SU-DHL-6 (cell line): ENCODE data around the gene EIF6.

ENCODE experiments used
- H2AFZ ChIP-seq: fragments of 200-600 bp; sonication (generic); 2 replicates; pipeline ENCODE4 v1.6.1; 2014; ENCODE audit warnings: low read depth, mild to moderate bottlenecking, moderate library complexity, mixed read lengths, antibody characterized with exemption, low read length; ENCODE audit not compliant: severe bottlenecking
- H3F3A ChIP-seq: fragments of 200-600 bp; shearing (Covaris generic); 2 replicates; pipeline ENCODE4 v1.6.0; 2016; ENCODE audit warnings: antibody characterized with exemption, mild to moderate bottlenecking; ENCODE audit not compliant: insufficient read depth
- H3K27ac ChIP-seq: fragments of 200-600 bp; sonication (generic); 2 replicates; pipeline ENCODE4 v1.5.1; 2016; ENCODE audit warnings: low read depth, mild to moderate bottlenecking, low read length, moderate library complexity, mixed read lengths
- H3K27me3 ChIP-seq: fragments of 200-600 bp; sonication (generic), shearing (Covaris generic); 2 replicates; pipeline ENCODE4 v1.6.0; 2014; ENCODE audit warnings: mild to moderate bottlenecking, low read length
- H3K36me3 ChIP-seq: fragments of 200-600 bp; sonication (generic); 2 replicates; pipeline ENCODE4 v1.6.1; 2014; ENCODE audit warnings: mild to moderate bottlenecking, low read length, mixed read lengths
- H3K4me2 ChIP-seq: fragments of 300-600, 200-600 bp; shearing (Covaris generic), sonication (generic); 2 replicates; pipeline ENCODE4 v1.6.0; 2014; ENCODE audit warnings: low read length, low read depth, mild to moderate bottlenecking; ENCODE audit not compliant: poor library complexity, severe bottlenecking
- H3K4me3 ChIP-seq: fragments of 200-600 bp; sonication (generic); 2 replicates; pipeline ENCODE4 v1.5.1; 2014; ENCODE audit warnings: antibody characterized with exemption, low read length, mild to moderate bottlenecking, mixed read lengths; ENCODE audit not compliant: insufficient read depth, poor library complexity, severe bottlenecking
- H3K79me2 ChIP-seq: fragments of 200-600 bp; sonication (generic); 2 replicates; pipeline ENCODE4 v1.6.1; 2014; ENCODE audit warnings: mild to moderate bottlenecking, low read length, moderate library complexity; ENCODE audit not compliant: insufficient read depth
- H3K9ac ChIP-seq: fragments of 200-600 bp; sonication (generic); 2 replicates; pipeline ENCODE4 v1.7.0; 2014; ENCODE audit warnings: mild to moderate bottlenecking, low read length
- H3K9me2 ChIP-seq: fragments of 200-600 bp; sonication (generic); replicated peaks from 2 replicates; pipeline ENCODE4 v1.6.1; 2014; ENCODE audit warnings: low read length; ENCODE audit not compliant: insufficient read depth
- H3K9me3 ChIP-seq: fragments of 200-600 bp; sonication (generic); 2 replicates; pipeline ENCODE4 v1.6.1; 2014; ENCODE audit warnings: low read length, mixed read lengths; ENCODE audit not compliant: insufficient read depth
- H4K20me1 ChIP-seq: fragments of 200-600 bp; sonication (generic); 2 replicates; pipeline ENCODE4 v1.6.1; 2014; ENCODE audit warnings: low read depth, mild to moderate bottlenecking, antibody characterized with exemption, low read length, moderate library complexity, mixed read lengths
- CTCF ChIP-seq: fragments of 200-600 bp; sonication (generic); IDR thresholded peaks from one replicate; pipeline ENCODE4 v1.5.1; 2017; ENCODE audit warnings: antibody characterized with exemption, mild to moderate bottlenecking, low read length, moderate library complexity; ENCODE audit not compliant: insufficient read depth, poor library complexity, severe bottlenecking
- EZH2phosphoT487 ChIP-seq: fragments of 200-600 bp; sonication (generic), shearing (Covaris generic); conservative IDR thresholded peaks from 2 replicates; pipeline ENCODE4 v1.6.1; 2018; ENCODE audit warnings: mild to moderate bottlenecking, antibody characterized with exemption, low read length, moderate library complexity, mixed read lengths

The EIF6 gene

GRCh38 chr20:35269055-35269781 lies 15.4 kb downstream of the EIF6 start:
- no peak overlapping the region for H2AFZ ChIP-seq
- H3F3A ChIP-seq = no peaks in the 10 kb centered on the region
- H3K9ac ChIP-seq = no peak overlapping the region
- no peaks in the 10 kb centered on the region for H3K79me2 ChIP-seq
- H3K27me3 ChIP-seq = no peaks in the 10 kb centered on the region
- no peaks in the 10 kb centered on the region for H3K36me3 ChIP-seq
- TF ChIP-seq CTCF (peak; percentile 71), EZH2phosphoT487 (no peak)
- H3K9me3 ChIP-seq = no peaks in the 10 kb centered on the region
- no peaks in the 10 kb centered on the region for H3K9me2 ChIP-seq
- no peak overlapping the region for H3K4me2 ChIP-seq
- H3K4me3 ChIP-seq = no peak overlapping the region
- no peaks in the 10 kb centered on the region for H4K20me1 ChIP-seq
- no peak overlapping the region for H3K27ac ChIP-seq

GRCh38 chr20:35267092-35267491 lies 17.5 kb downstream of the EIF6 start:
- Histone ChIP-seq H2AFZ (no peak overlapping the region), H3K27me3 (no peaks in the 10 kb centered on the region), H3K9ac (no peak overlapping the region), H3K79me2 (no peaks in the 10 kb centered on the region), H3K36me3 (no peaks in the 10 kb centered on the region), H3K27ac (no peak overlapping the region), H3K4me3 (no peak overlapping the region), H3F3A (no peaks in the 10 kb centered on the region), H3K4me2 (no peak overlapping the region), H3K9me2 (no peaks in the 10 kb centered on the region), H3K9me3 (no peaks in the 10 kb centered on the region), H4K20me1 (no peaks in the 10 kb centered on the region)
- no peak for TF ChIP-seq CTCF
- no peak for TF ChIP-seq EZH2phosphoT487

- Histone ChIP-seq H3K9me2 (no peaks in the 10 kb centered on the region), H4K20me1 (no peaks in the 10 kb centered on the region), H3K36me3 (no peaks in the 10 kb centered on the region), H3K4me3 (no peak overlapping the region), H3K9me3 (no peaks in the 10 kb centered on the region), H3K9ac (no peak overlapping the region), H3K4me2 (no peak overlapping the region), H3K27me3 (no peaks in the 10 kb centered on the region), H3K79me2 (no peaks in the 10 kb centered on the region), H3K27ac (no peak overlapping the region), H2AFZ (no peak overlapping the region), H3F3A (no peaks in the 10 kb centered on the region)
- TF ChIP-seq EZH2phosphoT487 = no peak
- no peak for TF ChIP-seq CTCF
These were observed 19.8 kb downstream of the EIF6 start for GRCh38 chr20:35264755-35265154.
